Keratinocyte (primary cell): ENCODE results near the gene PLA2G10.
"Not testable (repeated sequence)": the region's sequence is repeated elsewhere in the genome, so short reads cannot be mapped to it uniquely, and the experiment has no call there.

Experiments used
- CTCF ChIP-seq, 3 experiments: IDR thresholded peaks in 1 of 3; conservative IDR thresholded peaks in 1 of 3; optimal IDR thresholded peaks in 1 of 3; 2 replicates in 2 of 3; 3 replicates in 1 of 3; pipeline versions ENCODE3 to v1.5.1; 2011; ENCODE audit warnings: low read length in 3 of 3, mild to moderate bottlenecking in 3 of 3, moderate library complexity in 2 of 3, control low read depth in 1 of 3, inconsistent platforms in 1 of 3; ENCODE audit not compliant: insufficient read depth in 2 of 3; ENCODE audit errors: extremely low read depth in 1 of 3
- EZH2 ChIP-seq: IDR thresholded peaks from one replicate; pipeline ENCODE4 v1.6.1; 2012; ENCODE audit warnings: inconsistent platforms, mild to moderate bottlenecking, low read length, moderate library complexity

DNA sequence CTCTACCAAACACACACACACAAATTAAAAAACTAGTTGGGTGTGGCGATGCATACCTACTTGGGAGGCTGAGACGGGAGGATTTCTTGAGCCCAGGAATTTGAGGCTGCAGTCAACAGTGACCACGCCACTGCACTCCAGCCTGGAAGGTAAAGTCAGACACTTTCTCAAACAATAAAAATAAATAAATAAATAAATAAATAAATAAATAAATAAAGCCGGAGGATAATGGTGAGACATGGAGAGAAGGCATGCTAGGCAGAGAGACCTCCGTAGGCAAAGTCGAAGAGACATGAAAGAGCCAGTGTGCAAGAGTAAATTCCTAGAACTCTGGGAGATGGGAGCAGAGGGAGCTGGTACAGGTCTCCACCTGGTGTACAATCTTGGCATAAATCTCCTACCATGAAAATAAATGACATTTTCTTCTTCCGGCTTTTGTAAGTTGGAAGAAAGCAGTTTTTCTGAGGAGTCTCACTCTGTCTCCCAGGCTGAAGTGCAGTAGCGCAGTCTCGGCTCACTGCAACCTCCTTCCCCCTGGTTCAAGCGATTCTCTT lies 46.8 kb upstream of the PLA2G10 start:
- not testable (repeated sequence) for TF ChIP-seq CTCF (optimal IDR thresholded peaks at IDR 0.05 in 1 of 3, IDR thresholded peaks at IDR 0.05 in 1 of 3, conservative IDR thresholded peaks at IDR 0.05 in 1 of 3; ENCODE audit: extremely low read depth in 1 of 3, insufficient read depth in 2 of 3, low read length in 3 of 3); EZH2
